ENCODE data around the gene UFC1.
A peak's percentile ranks its signal among the peaks of the same experiment; 100 is the strongest.

The UFC1 gene

GRCh38 chr1:161171191-161171590, 17.4 kb downstream of the UFC1 start:
- no peak for DNase-seq (ENCODE audit: low read depth)

GRCh38 chr1:161171696-161172095, 17.9 kb downstream of the UFC1 start:
- no peak for DNase-seq (ENCODE audit: low read depth)

- no peak for DNase-seq (ENCODE audit: low read depth)
Observed at GRCh38 chr1:161172349-161172748, 18.6 kb downstream of the UFC1 start.

- peak; percentile 99 for DNase-seq (ENCODE audit: low read depth)
Observed at GRCh38 chr1:161172776-161173376, 19.1 kb downstream of the UFC1 start.

- no peak for DNase-seq (ENCODE audit: low read depth)
Observed at GRCh38 chr1:161173711-161174110, 19.9 kb downstream of the UFC1 start.

- no peak for DNase-seq (ENCODE audit: low read depth)
Observed at GRCh38 chr1:161174911-161175310, 21.1 kb downstream of the UFC1 start.

GRCh38 chr1:161175771-161176453, 22.1 kb downstream of the UFC1 start:
- no peak for DNase-seq (ENCODE audit: low read depth)

- no peak for DNase-seq (ENCODE audit: low read depth)
Observed at GRCh38 chr1:161176468-161177111, 22.8 kb downstream of the UFC1 start.

GRCh38 chr1:161177112-161177935, 23.5 kb downstream of the UFC1 start, which contains the start of gene B4GALT3:
Gene B4GALT3 (minus strand): TSS chr1:161177507. CDS start chr1:161176060, 1,447 bp downstream.
- DNase-seq (ENCODE audit: low read depth): peak; percentile 68

- no peak for DNase-seq (ENCODE audit: low read depth)
Observed at GRCh38 chr1:161177936-161178244, 24.1 kb downstream of the UFC1 start.

GRCh38 chr1:161179698-161180097, 25.9 kb downstream of the UFC1 start:
- no peak for DNase-seq (ENCODE audit: low read depth)

- DNase-seq (ENCODE audit: low read depth): no peak
Observed at GRCh38 chr1:161180639-161181038, 26.9 kb downstream of the UFC1 start.

GRCh38 chr1:161182214-161182613, 28.4 kb downstream of the UFC1 start:
- DNase-seq (ENCODE audit: low read depth): no peak

- peak; percentile 70 for DNase-seq (ENCODE audit: low read depth)
Observed at GRCh38 chr1:161185282-161185682, 31.5 kb downstream of the UFC1 start.

- DNase-seq (ENCODE audit: low read depth): no peak
Observed at GRCh38 chr1:161185732-161186311, 32.0 kb downstream of the UFC1 start.

- no peak for DNase-seq (ENCODE audit: low read depth)
Observed at GRCh38 chr1:161187311-161187710, 33.5 kb downstream of the UFC1 start.

GRCh38 chr1:161188381-161188780, 34.6 kb downstream of the UFC1 start:
- no peak for DNase-seq (ENCODE audit: low read depth)

- DNase-seq (ENCODE audit: low read depth): peak; percentile 94
Observed at GRCh38 chr1:161189036-161189435, 35.3 kb downstream of the UFC1 start.

- no peak for DNase-seq (ENCODE audit: low read depth)
Observed at GRCh38 chr1:161190962-161191521, 37.3 kb downstream of the UFC1 start.

- DNase-seq (ENCODE audit: low read depth): no peak
Observed at GRCh38 chr1:161191971-161192370, 38.2 kb downstream of the UFC1 start.

GRCh38 chr1:161192476-161193465, 39.0 kb downstream of the UFC1 start:
- DNase-seq (ENCODE audit: low read depth): peak; percentile 66
